B cell (primary cell): Measurements from ENCODE around the gene EPX. TPM values are rescaled to one million over a fixed set of nuclear protein-coding genes. Genes with fewer than 3 reads are reported as not detected.

Experiments used
- ATAC-seq: fragments of 200-7000 bp; cut with Tn5 transposase; one replicate; pipeline ENCODE4 v1.10.0; 2021; ENCODE audit warnings: low read depth, mild to moderate bottlenecking, moderate number of reproducible peaks, moderate library complexity
- CTCF ChIA-PET: fragments of 350-600 bp; sonication (Branson Sonifier 250); formaldehyde crosslinking; loops from one replicate; lab custom pipeline; 2021; ENCODE audit warnings: antibody characterized with exemption, inconsistent platforms; lab: Charles Lee
- POLR2A ChIA-PET: fragments of 350-600 bp; sonication (Branson Sonifier 250); formaldehyde crosslinking; loops from one replicate; lab custom pipeline; 2021; ENCODE audit warnings: antibody characterized with exemption; lab: Charles Lee
- DNase-seq: peaks from one replicate; pipeline ENCODE4 v3.0.0; 2013
- H2AFZ ChIP-seq: 2 replicates; pipeline ENCODE4 v1.6.1; 2012; ENCODE audit warnings: mild to moderate bottlenecking, low read depth, low read length; ENCODE audit not compliant: insufficient read depth, poor library complexity, severe bottlenecking
- H3K27ac ChIP-seq, 2 donors: 1 replicate in 1 of 2; 2 replicates in 1 of 2; pipeline ENCODE4 v1.5.1; 2012 to 2013; ENCODE audit warnings: low read length in 2 of 2, mild to moderate bottlenecking in 2 of 2, moderate library complexity in 1 of 2
- H3K27me3 ChIP-seq, 4 experiments: fragments of 200-600 bp in 1 of 4; sonication (generic) in 1 of 4; replicated peaks in 1 of 4; 1 replicate in 2 of 4; 2 replicates in 2 of 4; pipeline versions ENCODE4 v1.6.1 to v1.7.0; 2013 to 2016; ENCODE audit warnings: low read length in 3 of 4, mild to moderate bottlenecking in 2 of 4, mixed read lengths in 1 of 4, moderate library complexity in 1 of 4; ENCODE audit not compliant: insufficient read depth in 4 of 4, control insufficient read depth in 3 of 4; ENCODE audit errors: control extremely low read depth in 1 of 4
- H3K36me3 ChIP-seq, 2 experiments: replicated peaks in 1 of 2; 1 replicate in 1 of 2; 2 replicates in 1 of 2; pipeline versions ENCODE4 v1.6.1 to v1.7.1; 2013; ENCODE audit warnings: low read length in 1 of 2; ENCODE audit not compliant: insufficient read depth in 2 of 2, control insufficient read depth in 1 of 2; ENCODE audit errors: control extremely low read depth in 1 of 2, extremely low read depth in 1 of 2
- H3K4me1 ChIP-seq, 2 donors: fragments of 200-600 bp in 1 of 2; sonication (generic) in 1 of 2; 1 replicate in 1 of 2; 2 replicates in 1 of 2; pipeline versions ENCODE4 v1.5.1 to v1.6.1; 2013 to 2017; ENCODE audit warnings: low read length in 2 of 2; ENCODE audit not compliant: control insufficient read depth in 2 of 2, insufficient read depth in 2 of 2
- H3K4me2 ChIP-seq: replicated peaks from 2 replicates; pipeline ENCODE3; 2012; ENCODE audit warnings: mild to moderate bottlenecking, low read depth, low read length; ENCODE audit not compliant: poor library complexity, severe bottlenecking
- H3K4me3 ChIP-seq, 5 experiments: fragments of 200-600 bp in 1 of 5; sonication (generic) in 1 of 5; 1 replicate in 3 of 5; 2 replicates in 2 of 5; pipeline versions ENCODE4 v1.5.1 to v1.7.0; 2011 to 2016; ENCODE audit warnings: low read length in 4 of 5, mild to moderate bottlenecking in 4 of 5, low read depth in 2 of 5, control low read depth in 1 of 5, moderate library complexity in 1 of 5; ENCODE audit not compliant: insufficient read depth in 1 of 5; ENCODE audit errors: control extremely low read depth in 1 of 5, extremely low read depth in 1 of 5
- H3K79me2 ChIP-seq: fragments of 200-600 bp; sonication (generic); one replicate; pipeline ENCODE4 v1.6.0; 2016; ENCODE audit warnings: low read length; ENCODE audit not compliant: control insufficient read depth, insufficient read depth
- H3K9ac ChIP-seq: fragments of 200-600 bp; sonication (generic); 2 replicates; pipeline ENCODE4 v1.6.1; 2017; ENCODE audit warnings: mild to moderate bottlenecking, low read length, moderate library complexity
- H3K9me3 ChIP-seq, 3 donors: one replicate each; pipeline versions ENCODE4 v1.6.1 to v1.7.1; 2013; ENCODE audit warnings: low read length in 2 of 3; ENCODE audit not compliant: control insufficient read depth in 2 of 3, insufficient read depth in 1 of 3; ENCODE audit errors: control extremely low read depth in 1 of 3
- H4K20me1 ChIP-seq: 2 replicates; pipeline ENCODE4 v1.6.0; 2012; ENCODE audit warnings: mild to moderate bottlenecking, low read length; ENCODE audit not compliant: insufficient read depth, control insufficient read depth, poor library complexity, severe bottlenecking
- H3K27ac Mint-ChIP-seq: one replicate; pipeline ENCODE4 v1.8.0; 2021; ENCODE audit warnings: mixed read lengths
- H3K27me3 Mint-ChIP-seq: one replicate; pipeline ENCODE4 v1.8.0; 2021; ENCODE audit warnings: mixed read lengths
- H3K4me1 Mint-ChIP-seq: one replicate; pipeline ENCODE4 v1.8.0; 2021; ENCODE audit warnings: mixed read lengths
- H3K4me3 Mint-ChIP-seq: one replicate; pipeline ENCODE4 v1.8.0; 2021; ENCODE audit warnings: mixed read lengths
- H3K9me3 Mint-ChIP-seq: one replicate; pipeline ENCODE4 v1.8.0; 2022; ENCODE audit warnings: mixed read lengths; ENCODE audit not compliant: insufficient read depth
- EZH2 ChIP-seq: IDR thresholded peaks from 2 replicates; pipeline ENCODE4 v1.6.1; 2012; ENCODE audit warnings: borderline replicate concordance, low read depth, mild to moderate bottlenecking, moderate library complexity, low read length; ENCODE audit not compliant: insufficient read depth, poor library complexity, severe bottlenecking
- WGBS: methylation state at CpG from one replicate; pipeline ENCODE4 v1.1.5; 2013; ENCODE audit warnings: missing lambda C conversion rate; ENCODE audit not compliant: insufficient coverage; 5-methylcytosine and 5-hydroxymethylcytosine counted together
- intact Hi-C: fragments of 100-400 bp; cut with micrococcal nuclease; formaldehyde crosslinking; loops from one replicate; pipeline ENCODE4 v1.10.0; 2022
- polyA plus RNA-seq: library from polyadenylated mRNA; depleted of rRNA; stranded (reverse); fragments of >200 nt; gene quantifications from 2 replicates; pipeline ENCODE4 v1.2.3, GENCODE V29; 2012
- total RNA-seq, 2 donors: library from RNA; stranded (reverse); fragments of 120-200 nt in 1 of 2; gene quantifications; 1 replicate in 1 of 2; 2 replicates in 1 of 2; pipeline versions ENCODE4 v1.2.3 to v1.2.4, GENCODE V29; 2013 to 2022
- TF ChIP-seq, protein P1 (sequence below): fragments of 200-600 bp; IDR thresholded peaks from one replicate; pipeline ENCODE4 v1.8.0; 2022; ENCODE audit warnings: antibody characterized with exemption, mild to moderate bottlenecking

EPX gene
- total and polyA plus RNA-seq, 2 donors (not counting 1 experiment from before 2014, with no cell fraction given): not detected

DNA sequence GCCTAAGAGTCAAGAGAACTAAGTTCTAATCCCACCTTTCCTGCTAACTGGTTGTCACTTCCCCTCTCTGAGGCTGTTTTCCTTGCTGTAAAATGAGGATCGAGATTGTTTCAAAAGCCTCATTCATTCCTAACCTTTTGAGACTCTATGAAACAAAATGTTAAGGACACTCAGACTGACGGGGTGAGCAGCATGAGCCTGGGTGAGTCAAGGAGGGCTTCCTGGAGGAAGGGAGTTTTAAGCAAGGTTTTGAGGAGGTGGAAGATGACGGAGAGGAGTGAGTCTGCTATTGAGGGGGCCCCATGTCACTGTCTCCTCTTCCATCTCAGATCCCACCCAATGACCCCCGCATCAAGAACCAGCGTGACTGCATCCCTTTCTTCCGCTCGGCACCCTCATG, 4.1 kb downstream of the EPX start:
- POLR2A ChIA-PET: no interaction called here
- Histone ChIP-seq H3K79me2 (no peaks in the 10 kb centered on the region), H3K9ac (no peak overlapping the region), H4K20me1 (no peaks in the 10 kb centered on the region), H3K4me3 (no peak overlapping the region), H2AFZ (no peak overlapping the region), H3K4me2 (no peak overlapping the region), H3K9me3 (peaks cover 0 to 2% (median 0%) of the 10 kb centered on the region in 3 donors), H3K27me3 (peaks cover 0 to 2% (median 0%) of the 10 kb centered on the region in 4 experiments), H3K36me3 (no peaks in the 10 kb centered on the region), H3K27ac (no peak overlapping the region), H3K4me1 (peaks cover 0 to 5% of the 10 kb centered on the region in 2 donors)
- Mint-ChIP-seq H3K27ac (no peak overlapping the region), H3K27me3 (peaks cover 41% of the 10 kb centered on the region), H3K4me3 (no peak overlapping the region), H3K4me1 (peaks cover 3% of the 10 kb centered on the region), H3K9me3 (no peaks in the 10 kb centered on the region)
- WGBS: 95% methylated on average over 4 of the region's 7 CpGs
- CTCF ChIA-PET: no interaction called here
- intact Hi-C loops: no loop called here
- DNase-seq (no peak), ATAC-seq (no peak)
- TF ChIP-seq EZH2: no peak
- TF ChIP-seq, protein P1, sequence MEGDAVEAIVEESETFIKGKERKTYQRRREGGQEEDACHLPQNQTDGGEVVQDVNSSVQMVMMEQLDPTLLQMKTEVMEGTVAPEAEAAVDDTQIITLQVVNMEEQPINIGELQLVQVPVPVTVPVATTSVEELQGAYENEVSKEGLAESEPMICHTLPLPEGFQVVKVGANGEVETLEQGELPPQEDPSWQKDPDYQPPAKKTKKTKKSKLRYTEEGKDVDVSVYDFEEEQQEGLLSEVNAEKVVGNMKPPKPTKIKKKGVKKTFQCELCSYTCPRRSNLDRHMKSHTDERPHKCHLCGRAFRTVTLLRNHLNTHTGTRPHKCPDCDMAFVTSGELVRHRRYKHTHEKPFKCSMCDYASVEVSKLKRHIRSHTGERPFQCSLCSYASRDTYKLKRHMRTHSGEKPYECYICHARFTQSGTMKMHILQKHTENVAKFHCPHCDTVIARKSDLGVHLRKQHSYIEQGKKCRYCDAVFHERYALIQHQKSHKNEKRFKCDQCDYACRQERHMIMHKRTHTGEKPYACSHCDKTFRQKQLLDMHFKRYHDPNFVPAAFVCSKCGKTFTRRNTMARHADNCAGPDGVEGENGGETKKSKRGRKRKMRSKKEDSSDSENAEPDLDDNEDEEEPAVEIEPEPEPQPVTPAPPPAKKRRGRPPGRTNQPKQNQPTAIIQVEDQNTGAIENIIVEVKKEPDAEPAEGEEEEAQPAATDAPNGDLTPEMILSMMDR: no peak

DNA sequence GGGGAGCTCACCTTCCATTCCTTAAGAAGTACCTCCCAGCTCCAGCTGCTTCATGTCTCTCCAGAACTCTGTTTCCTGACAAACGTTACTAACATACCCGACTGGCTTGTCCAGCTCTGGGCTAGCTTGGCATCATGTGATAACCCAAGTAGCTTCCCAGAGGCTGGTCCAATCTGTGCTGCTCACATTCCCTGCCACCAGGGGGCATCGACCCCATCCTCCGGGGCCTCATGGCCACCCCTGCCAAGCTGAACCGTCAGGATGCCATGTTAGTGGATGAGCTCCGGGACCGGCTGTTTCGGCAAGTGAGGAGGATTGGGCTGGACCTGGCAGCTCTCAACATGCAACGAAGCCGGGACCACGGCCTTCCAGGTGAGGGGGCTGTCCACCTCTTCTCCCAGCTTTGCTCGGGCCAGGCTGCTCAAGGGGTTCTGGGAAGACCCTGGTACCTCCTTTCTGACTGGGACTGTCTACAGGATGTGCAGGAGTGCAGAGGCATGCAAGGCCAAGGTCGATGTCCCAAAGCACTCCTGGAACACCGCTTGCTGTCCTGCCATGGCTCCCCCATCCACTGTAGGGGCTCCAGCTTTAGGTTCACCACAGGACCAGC, 7.6 kb downstream of the EPX start:
- Histone ChIP-seq H3K27ac (no peak overlapping the region), H3K36me3 (no peaks in the 10 kb centered on the region), H4K20me1 (no peaks in the 10 kb centered on the region), H3K9me3 (no peaks in the 10 kb centered on the region), H3K4me3 (no peak overlapping the region), H3K4me1 (peaks cover 0 to 5% of the 10 kb centered on the region in 2 donors), H3K4me2 (no peak overlapping the region), H3K79me2 (no peaks in the 10 kb centered on the region), H3K9ac (no peak overlapping the region), H3K27me3 (peaks cover 0 to 2% (median 0%) of the 10 kb centered on the region in 4 experiments), H2AFZ (peak overlapping the region; percentile 16)
- CTCF ChIA-PET: interaction anchor here (0.7 to 4.6 kb wide), 25 partner anchors 9 to 805 kb away, joined by 3 to 29 read pairs (median 5); partner anchors contain the start of genes LPO, MKS1 and RNF43
- ATAC-seq (peak; percentile 70), DNase-seq (peak; percentile 64)
- intact Hi-C loops: loop anchor here (1.0 kb wide), 1 partner anchor 49 kb away; no protein-coding TSS in a partner anchor
- H3K4me3 Mint-ChIP-seq: no peak overlapping the region
- 55% methylated on average over 14 of the region's 14 CpGs for WGBS
- no peak overlapping the region for H3K27ac Mint-ChIP-seq
- TF ChIP-seq, protein P1: peak; percentile 77
- TF ChIP-seq EZH2: no peak
- peaks cover 33% of the 10 kb centered on the region for H3K27me3 Mint-ChIP-seq
- peaks cover 3% of the 10 kb centered on the region for H3K4me1 Mint-ChIP-seq
- H3K9me3 Mint-ChIP-seq: no peaks in the 10 kb centered on the region
- POLR2A ChIA-PET: interaction anchor here (0.5 kb wide), 1 partner anchor 33 kb away, joined by 4 read pairs; no protein-coding TSS in a partner anchor
